ENCODE measurements around the gene LBX2. TPM values are rescaled to one million over a fixed set of nuclear protein-coding genes. Genes with fewer than 3 reads are reported as not detected.
A peak's percentile ranks its signal among the peaks of the same experiment; 100 is the strongest.

Gene LBX2
- total RNA-seq, 1 experiment from 2014 or later: not detected

DNA sequence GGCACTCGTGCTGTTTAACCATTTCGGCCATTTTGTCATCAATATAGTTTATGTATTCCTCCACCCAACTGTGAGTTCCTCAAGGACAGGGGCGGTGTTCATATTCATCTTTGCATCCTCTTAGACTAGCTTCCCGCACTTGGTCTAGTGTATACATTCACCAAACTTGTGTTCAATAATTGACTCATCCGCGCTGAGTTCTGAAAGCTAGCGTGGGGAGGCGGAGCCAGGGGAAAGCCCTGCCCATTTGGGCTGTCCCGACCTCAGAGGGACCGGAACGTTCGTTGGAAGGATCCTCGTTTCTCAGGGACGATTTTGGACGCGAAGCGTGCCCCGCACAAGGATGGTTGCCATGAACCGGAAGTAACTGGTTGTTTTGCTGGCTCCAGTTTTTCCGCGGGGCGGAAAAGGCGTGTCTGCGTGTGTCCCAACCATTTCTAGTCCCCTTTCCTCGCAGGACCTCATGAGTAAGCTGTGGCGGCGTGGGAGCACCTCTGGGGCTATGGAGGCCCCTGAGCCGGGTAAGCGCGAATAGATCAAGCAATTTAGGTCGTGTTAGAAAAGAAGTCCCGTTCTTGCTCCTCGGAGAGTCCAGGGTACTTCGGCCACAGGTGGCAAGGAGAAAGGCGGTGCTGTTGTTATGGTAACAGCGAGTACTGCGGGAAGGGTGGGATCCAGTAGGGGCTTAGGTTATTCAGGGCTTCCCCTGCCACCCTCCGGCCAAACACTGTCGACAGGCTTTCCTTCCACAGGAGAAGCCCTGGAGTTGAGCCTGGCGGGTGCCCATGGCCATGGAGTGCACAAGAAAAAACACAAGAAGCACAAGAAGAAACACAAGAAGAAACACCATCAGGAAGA lies 44.5 kb downstream of the LBX2 start, which contains the start of gene INO80B:
INO80B (plus strand) TSS at position 434 of the 858 bp plus-strand sequence; CDS start at position 464, 30 bp downstream.
- TSS peak; percentile 30 for BruUV-seq (replicated peaks)
- Mint-ChIP-seq H3K4me1 (ENCODE audit: insufficient read depth, unreplicated experiment) (peaks cover 39% of the 10 kb centered on the region), H3K9me3 (ENCODE audit: unreplicated experiment) (no peaks in the 10 kb centered on the region)

DNA sequence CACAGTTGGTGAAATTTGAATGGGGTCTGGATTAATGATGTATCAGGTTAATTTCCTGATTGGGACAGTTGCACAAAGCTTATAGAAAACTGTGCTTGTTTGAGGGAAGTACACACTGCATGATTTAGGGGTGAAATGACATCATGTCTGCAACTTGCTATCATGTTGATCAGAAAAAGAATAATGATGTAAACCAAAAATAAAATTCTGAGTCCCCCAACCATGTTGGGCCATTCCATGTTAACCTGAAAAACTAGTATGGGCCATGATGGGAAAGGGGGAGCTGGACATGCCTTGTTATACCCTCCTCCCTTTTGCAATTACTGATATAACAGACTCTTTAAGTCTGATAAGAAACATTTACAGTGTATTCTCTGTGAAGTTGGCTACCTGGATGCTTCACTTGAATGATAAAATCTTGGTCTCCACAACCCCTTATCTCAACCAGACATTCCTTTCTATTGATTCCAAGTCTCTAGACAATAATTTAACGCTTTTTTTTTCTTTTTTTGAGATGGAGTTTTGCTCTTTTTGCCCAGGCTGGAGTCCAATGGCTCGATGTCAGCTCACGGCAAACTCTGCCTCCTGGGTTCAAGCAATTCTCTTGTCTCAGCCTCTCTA lies 48.7 kb downstream of the LBX2 start:
- CTCF ChIA-PET: interaction anchor here (0.6 kb wide), 3 partner anchors 11 to 1123 kb away, joined by 3 to 4 read pairs (median 3); no protein-coding TSS in a partner anchor
- Mint-ChIP-seq H3K27me3 (ENCODE audit: insufficient read depth, unreplicated experiment) (no peaks in the 10 kb centered on the region), H3K9me3 (ENCODE audit: unreplicated experiment) (no peaks in the 10 kb centered on the region), H3K27ac (ENCODE audit: low read depth, unreplicated experiment) (no peak overlapping the region), H3K4me3 (ENCODE audit: unreplicated experiment) (no peak overlapping the region), H3K4me1 (ENCODE audit: insufficient read depth, unreplicated experiment) (peaks cover 15% of the 10 kb centered on the region), H3K36me3 (ENCODE audit: insufficient read depth, unreplicated experiment) (peaks cover 11% of the 10 kb centered on the region)
- POLR2A ChIA-PET: interaction anchor here (0.7 kb wide), 1 partner anchor 30 kb away, joined by 3 read pairs; the partner anchor contains the start of gene C2orf81
- TF ChIP-seq, protein P1, sequence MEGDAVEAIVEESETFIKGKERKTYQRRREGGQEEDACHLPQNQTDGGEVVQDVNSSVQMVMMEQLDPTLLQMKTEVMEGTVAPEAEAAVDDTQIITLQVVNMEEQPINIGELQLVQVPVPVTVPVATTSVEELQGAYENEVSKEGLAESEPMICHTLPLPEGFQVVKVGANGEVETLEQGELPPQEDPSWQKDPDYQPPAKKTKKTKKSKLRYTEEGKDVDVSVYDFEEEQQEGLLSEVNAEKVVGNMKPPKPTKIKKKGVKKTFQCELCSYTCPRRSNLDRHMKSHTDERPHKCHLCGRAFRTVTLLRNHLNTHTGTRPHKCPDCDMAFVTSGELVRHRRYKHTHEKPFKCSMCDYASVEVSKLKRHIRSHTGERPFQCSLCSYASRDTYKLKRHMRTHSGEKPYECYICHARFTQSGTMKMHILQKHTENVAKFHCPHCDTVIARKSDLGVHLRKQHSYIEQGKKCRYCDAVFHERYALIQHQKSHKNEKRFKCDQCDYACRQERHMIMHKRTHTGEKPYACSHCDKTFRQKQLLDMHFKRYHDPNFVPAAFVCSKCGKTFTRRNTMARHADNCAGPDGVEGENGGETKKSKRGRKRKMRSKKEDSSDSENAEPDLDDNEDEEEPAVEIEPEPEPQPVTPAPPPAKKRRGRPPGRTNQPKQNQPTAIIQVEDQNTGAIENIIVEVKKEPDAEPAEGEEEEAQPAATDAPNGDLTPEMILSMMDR (IDR thresholded peaks at IDR 0.05; ENCODE audit: unreplicated experiment): no peak
- DNase-seq (ENCODE audit: unreplicated experiment): no peak
- BruUV-seq (replicated peaks): no TSS peak
- intact Hi-C loops (cut with micrococcal nuclease): no loop called here

More for the DNA sequence above, 44.5 kb downstream of the LBX2 start, which contains the start of gene INO80B:
- DNase-seq (ENCODE audit: unreplicated experiment): peak; percentile 97
- H3K4me3 Mint-ChIP-seq (ENCODE audit: unreplicated experiment): peak within 1 kb of the TSS; percentile 98
- H3K36me3 Mint-ChIP-seq (ENCODE audit: insufficient read depth, unreplicated experiment): peaks cover 40% of the 10 kb centered on the region
- TF ChIP-seq, protein P1 (IDR thresholded peaks at IDR 0.05; ENCODE audit: unreplicated experiment): no peak
- H3K27me3 Mint-ChIP-seq (ENCODE audit: insufficient read depth, unreplicated experiment): no peaks in the 10 kb centered on the region
- ChIA-PET POLR2A (interaction anchor here (0.6 to 9.2 kb wide), 14 partner anchors 10 to 718 kb away, joined by 3 to 132 read pairs (median 12); partner anchors contain the start of genes AUP1, C2orf81, CCDC142 and HTRA2), CTCF (interaction anchor here (0.6 to 4.5 kb wide), 8 partner anchors 12 to 185 kb away, joined by 3 to 35 read pairs (median 4); partner anchors contain the start of genes CCDC142 and TTC31)
- H3K27ac Mint-ChIP-seq (ENCODE audit: low read depth, unreplicated experiment): peak within 1 kb of the TSS; percentile 91
- intact Hi-C loops (cut with micrococcal nuclease): loop anchor here (1.0 to 2.0 kb wide), 2 partner anchors 14 to 33 kb away; partner anchors contain the start of gene RTKN

DNA sequence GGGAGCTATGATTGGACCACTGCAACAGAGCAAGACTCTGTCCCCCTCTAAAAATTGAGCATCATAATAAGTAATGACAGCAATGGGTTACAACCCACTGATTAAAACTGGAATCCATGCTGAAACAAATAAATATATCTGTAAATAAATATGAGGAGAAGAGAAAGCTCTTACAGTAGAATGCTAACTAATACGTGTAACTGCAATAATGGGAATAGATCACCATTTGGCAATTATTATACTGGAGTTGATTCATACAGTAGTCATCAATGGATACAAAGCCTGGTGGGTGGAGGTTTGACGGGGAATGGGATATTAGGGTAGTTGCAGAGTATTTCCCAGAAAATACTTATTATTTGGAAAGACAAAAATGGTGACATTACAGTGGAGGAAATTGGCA lies 50.6 kb downstream of the LBX2 start:
- no peak for DNase-seq (ENCODE audit: unreplicated experiment)
- CTCF ChIA-PET: interaction anchor here (0.7 kb wide), 1 partner anchor 18 kb away, joined by 3 read pairs; no protein-coding TSS in a partner anchor
- intact Hi-C loops (cut with micrococcal nuclease): no loop called here
- Mint-ChIP-seq H3K4me1 (ENCODE audit: insufficient read depth, unreplicated experiment) (no peaks in the 10 kb centered on the region), H3K36me3 (ENCODE audit: insufficient read depth, unreplicated experiment) (no peaks in the 10 kb centered on the region), H3K9me3 (ENCODE audit: unreplicated experiment) (no peaks in the 10 kb centered on the region), H3K27me3 (ENCODE audit: insufficient read depth, unreplicated experiment) (no peaks in the 10 kb centered on the region), H3K4me3 (ENCODE audit: unreplicated experiment) (no peak overlapping the region), H3K27ac (ENCODE audit: low read depth, unreplicated experiment) (no peak overlapping the region)
- TF ChIP-seq, protein P1 (IDR thresholded peaks at IDR 0.05; ENCODE audit: unreplicated experiment): no peak
- POLR2A ChIA-PET: no interaction called here
- BruUV-seq (replicated peaks): no TSS peak

Other genes with a start within 250 kb of the LBX2 start
- 0.12 and 0.70 TPM in 2 replicates for gene SLC4A5, start 156.2 kb downstream of the LBX2 start, total RNA-seq (2022)
- 113 and 117 TPM in 2 replicates for gene DCTN1, start 119.3 kb downstream of the LBX2 start, total RNA-seq (2022)
- 4.3 and 5.6 TPM in 2 replicates for gene C2orf81, start 78.0 kb downstream of the LBX2 start, total RNA-seq (2022)
- gene WDR54, start 77.9 kb downstream of the LBX2 start, total RNA-seq (2022): 16.4 and 19.9 TPM in 2 replicates
- 49.1 and 63.0 TPM in 2 replicates for gene RTKN, start 57.7 kb downstream of the LBX2 start, total RNA-seq (2022)
- 34.6 and 36.0 TPM in 2 replicates for gene INO80B, start 44.5 kb downstream of the LBX2 start, total RNA-seq (2022)
- gene WBP1, start 41.2 kb downstream of the LBX2 start, total RNA-seq (2022): 45.7 and 46.5 TPM in 2 replicates
- gene MOGS, start 34.2 kb downstream of the LBX2 start, total RNA-seq (2022): 60.4 and 67.9 TPM in 2 replicates
- gene MRPL53, start 26.9 kb downstream of the LBX2 start, total RNA-seq (2022): 115 and 123 TPM in 2 replicates
- gene CCDC142, start 16.6 kb downstream of the LBX2 start, total RNA-seq (2022): 10.1 and 16.4 TPM in 2 replicates
- 17.6 and 18.1 TPM in 2 replicates for gene TTC31, start 16.5 kb downstream of the LBX2 start, total RNA-seq (2022)
- gene PCGF1, start 8.1 kb upstream of the LBX2 start, total RNA-seq (2022): 37.5 and 41.6 TPM in 2 replicates
- gene TLX2, start 14.8 kb upstream of the LBX2 start, total RNA-seq (2022): not detected in 2 replicates
- gene DQX1, start 26.6 kb upstream of the LBX2 start, total RNA-seq (2022): 4.3 and 4.7 TPM in 2 replicates
- gene AUP1, start 30.1 kb upstream of the LBX2 start, total RNA-seq (2022): 138 and 140 TPM in 2 replicates
- 27.6 and 33.0 TPM in 2 replicates for gene HTRA2, start 30.3 kb upstream of the LBX2 start, total RNA-seq (2022)
- gene LOXL3, start 54.3 kb upstream of the LBX2 start, total RNA-seq (2022): 0.93 and 1.2 TPM in 2 replicates
- 3.4 and 4.6 TPM in 2 replicates for gene DOK1, start 55.1 kb upstream of the LBX2 start, total RNA-seq (2022)
- gene M1AP, start 148.7 kb upstream of the LBX2 start, total RNA-seq (2022): not detected in 2 replicates
- gene SEMA4F, start 154.6 kb upstream of the LBX2 start, total RNA-seq (2022): 5.2 and 7.0 TPM in 2 replicates